Vagina (tissue), 2 donors: ENCODE measurements around the gene TOMM40. TPM values are rescaled to one million over a fixed set of nuclear protein-coding genes. Genes with fewer than 3 reads are reported as not detected.

ENCODE experiments used
- DNase-seq, 2 donors: peaks; one replicate each; pipeline ENCODE4 v3.0.0-alpha.2; 2017; ENCODE audit errors: extremely low spot score in 2 of 2
- H3K27ac ChIP-seq: fragments of 200-600 bp; sonication (generic); one replicate; pipeline ENCODE4 v1.5.1; 2019
- H3K27me3 ChIP-seq: fragments of 200-600 bp; sonication (generic); one replicate; pipeline ENCODE4 v1.5.1; 2019
- H3K36me3 ChIP-seq, 2 donors: fragments of 200-600 bp; sonication (generic); one replicate each; pipeline ENCODE4 v1.5.1; 2017 to 2019
- H3K4me1 ChIP-seq: fragments of 200-600 bp; sonication (generic); one replicate; pipeline ENCODE4 v1.5.1; 2019
- H3K4me3 ChIP-seq, 2 donors: fragments of 200-600 bp; sonication (generic); 1 replicate in 1 of 2; 2 replicates in 1 of 2; pipeline ENCODE4 v1.5.1; 2016 to 2019
- H3K9me3 ChIP-seq: fragments of 200-600 bp; sonication (generic); one replicate; pipeline ENCODE4 v1.5.1; 2019
- CTCF ChIP-seq, 3 experiments: fragments of 450-650 bp in 2 of 3; fragments of 200-600 bp in 1 of 3; sonication (generic) in 1 of 3; IDR thresholded peaks; one replicate each; pipeline ENCODE4 v1.5.1; 2017 to 2019; ENCODE audit warnings: antibody characterized with exemption in 3 of 3, mild to moderate bottlenecking in 2 of 3, moderate library complexity in 2 of 3
- POLR2A ChIP-seq, 2 donors: fragments of 450-650 bp; IDR thresholded peaks; one replicate each; pipeline ENCODE4 v1.6.1; 2017; ENCODE audit warnings: antibody characterized with exemption in 2 of 2, mild to moderate bottlenecking in 2 of 2, moderate library complexity in 2 of 2
- POLR2AphosphoS5 ChIP-seq, 2 donors: sonication (generic); formaldehyde crosslinking; IDR thresholded peaks; one replicate each; pipeline ENCODE4 v1.9.0; 2017; ENCODE audit warnings: antibody characterized with exemption in 2 of 2, mild to moderate bottlenecking in 2 of 2, low read depth in 1 of 2; ENCODE audit not compliant: insufficient read depth in 1 of 2
- intact Hi-C: fragments of 100-400 bp; cut with DNase I; formaldehyde crosslinking; loops from one replicate; pipeline ENCODE4 v1.15.1; 2023
- total RNA-seq: library from RNA; depleted of rRNA; stranded (reverse); fragments of >200 nt; gene quantifications from one replicate; pipeline ENCODE4 v1.2.3, GENCODE V29; 2016

The TOMM40 gene
- total RNA-seq, 1 donor from 2014 or later: 31.4 TPM

DNA sequence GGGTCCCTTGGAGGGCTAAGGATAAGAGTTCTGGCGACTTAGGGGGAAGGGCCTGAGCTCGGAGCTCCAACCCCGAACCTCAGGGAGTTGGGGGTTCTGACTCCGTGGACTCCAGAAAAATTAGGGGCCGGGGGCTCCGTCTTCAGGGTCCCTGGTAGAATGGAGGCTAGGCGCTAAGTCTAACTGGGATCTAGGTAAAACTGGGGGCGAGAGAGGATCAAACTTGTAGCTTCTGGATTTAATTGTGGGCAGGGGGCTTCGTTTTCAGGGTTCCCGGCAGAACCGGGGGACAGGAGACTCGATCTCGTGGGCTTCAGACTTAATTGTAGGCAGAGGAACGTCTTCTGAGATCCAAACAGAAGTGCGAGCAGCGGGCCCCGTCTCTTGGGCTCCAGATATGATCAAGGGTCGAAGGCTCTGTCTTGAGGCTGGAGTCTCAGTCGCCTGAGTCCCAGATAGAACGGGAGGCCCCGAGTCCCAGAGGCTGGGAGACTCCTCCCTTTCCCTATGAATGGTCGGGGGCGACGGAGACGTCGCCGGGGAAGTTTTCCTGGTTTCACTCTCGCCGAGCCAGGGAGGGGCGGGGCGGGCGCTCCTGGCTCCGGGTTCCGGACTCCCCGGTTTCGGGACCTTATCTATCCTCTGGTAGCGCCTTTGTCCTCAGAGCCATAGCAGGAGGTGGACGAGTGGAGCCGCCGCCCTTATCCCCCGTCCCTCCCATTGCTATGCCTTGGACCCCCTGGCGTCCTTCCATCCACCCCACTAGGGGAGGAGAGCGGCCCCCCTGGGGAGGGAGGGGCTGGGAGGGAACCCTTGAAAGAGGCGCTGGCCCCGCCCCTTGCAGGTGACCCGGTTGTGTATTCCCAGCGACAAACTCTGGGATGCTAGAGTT lies 43.7 kb upstream of the TOMM40 start:
- Histone ChIP-seq H3K4me3 (peak overlapping the region; percentile 90 to 97), H3K27me3 (no peaks in the 10 kb centered on the region), H3K27ac (peak overlapping the region; percentile 94), H3K36me3 (no peaks in the 10 kb centered on the region), H3K9me3 (no peaks in the 10 kb centered on the region), H3K4me1 (peaks cover 58% of the 10 kb centered on the region)
- no peak for DNase-seq
- intact Hi-C loops: loop anchor here (10.0 kb wide), 1 partner anchor 123 kb away; no protein-coding TSS in a partner anchor
- TF ChIP-seq CTCF (IDR thresholded peaks at IDR 0.05): no peak
- peak; percentile 32 to 77 for TF ChIP-seq POLR2AphosphoS5 (IDR thresholded peaks at IDR 0.05; ENCODE audit: insufficient read depth in 1 of 2, low read depth in 1 of 2)
- TF ChIP-seq POLR2A (IDR thresholded peaks at IDR 0.05): peak in 1 of 2 donors; percentile 55

DNA sequence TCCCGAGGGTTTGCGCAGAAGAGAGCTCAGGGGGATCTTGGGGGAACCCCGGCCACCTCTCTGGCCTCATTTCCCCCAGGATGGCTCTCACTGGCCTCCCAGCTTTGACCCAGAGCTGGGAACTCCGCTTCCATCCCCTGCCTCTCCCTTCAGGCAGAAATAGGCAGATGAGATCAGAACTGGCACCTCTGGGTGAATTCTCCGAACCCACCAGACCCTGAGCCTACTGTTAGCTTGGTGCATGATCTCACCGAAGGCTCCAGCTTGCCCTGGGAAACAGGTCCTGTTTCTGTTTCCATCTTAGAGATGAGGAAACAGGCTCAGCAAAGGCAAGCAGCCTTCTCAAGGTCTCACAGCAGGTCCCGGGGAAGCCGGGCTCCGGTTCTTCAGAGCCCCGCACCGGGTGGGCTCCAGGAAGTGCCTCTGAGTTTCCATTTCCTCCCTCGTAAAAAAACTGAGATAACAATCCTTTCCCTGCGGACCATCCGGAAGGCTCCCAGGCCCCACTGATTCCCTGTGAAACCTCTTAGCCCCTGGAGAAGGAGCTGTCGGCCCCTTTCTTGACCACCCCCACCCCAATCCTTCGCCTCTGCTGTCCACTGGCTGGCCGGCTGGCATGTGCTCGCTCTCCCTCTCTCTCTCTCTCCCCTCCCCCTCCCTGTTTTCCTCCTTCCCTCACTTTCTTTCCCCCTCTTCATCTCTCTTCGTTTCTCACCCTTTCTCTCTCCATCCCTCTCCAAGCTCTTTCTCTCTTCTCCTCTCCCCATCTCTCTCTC lies 42.8 kb upstream of the TOMM40 start:
- H3K4me3 ChIP-seq: peak overlapping the region; percentile 90 to 97
- no peak for TF ChIP-seq POLR2AphosphoS5 (IDR thresholded peaks at IDR 0.05; ENCODE audit: insufficient read depth in 1 of 2, low read depth in 1 of 2)
- no peak for TF ChIP-seq CTCF (IDR thresholded peaks at IDR 0.05)
- TF ChIP-seq POLR2A (IDR thresholded peaks at IDR 0.05): no peak
- intact Hi-C loops: loop anchor here (10.0 kb wide), 1 partner anchor 123 kb away; no protein-coding TSS in a partner anchor

GRCh38 chr19:44848812-44849447 lies 42.1 kb upstream of the TOMM40 start:
- no peak for DNase-seq
- Histone ChIP-seq H3K27me3 (no peaks in the 10 kb centered on the region), H3K9me3 (no peaks in the 10 kb centered on the region), H3K27ac (peak overlapping the region; percentile 94), H3K4me3 (peak overlapping the region; percentile 90 to 97), H3K4me1 (peaks cover 58% of the 10 kb centered on the region), H3K36me3 (no peaks in the 10 kb centered on the region)
- TF ChIP-seq CTCF (IDR thresholded peaks at IDR 0.05) (no peak), POLR2A (IDR thresholded peaks at IDR 0.05) (no peak), POLR2AphosphoS5 (IDR thresholded peaks at IDR 0.05; ENCODE audit: insufficient read depth in 1 of 2, low read depth in 1 of 2) (no peak)
- intact Hi-C loops: loop anchor here (10.0 kb wide), 1 partner anchor 124 kb away; no protein-coding TSS in a partner anchor

More for the DNA sequence above, 42.8 kb upstream of the TOMM40 start:
- no peaks in the 10 kb centered on the region for H3K36me3 ChIP-seq
- peaks cover 58% of the 10 kb centered on the region for H3K4me1 ChIP-seq
- no peaks in the 10 kb centered on the region for H3K9me3 ChIP-seq
- no peak for DNase-seq
- H3K27me3 ChIP-seq: no peaks in the 10 kb centered on the region
- peak overlapping the region; percentile 94 for H3K27ac ChIP-seq

DNA sequence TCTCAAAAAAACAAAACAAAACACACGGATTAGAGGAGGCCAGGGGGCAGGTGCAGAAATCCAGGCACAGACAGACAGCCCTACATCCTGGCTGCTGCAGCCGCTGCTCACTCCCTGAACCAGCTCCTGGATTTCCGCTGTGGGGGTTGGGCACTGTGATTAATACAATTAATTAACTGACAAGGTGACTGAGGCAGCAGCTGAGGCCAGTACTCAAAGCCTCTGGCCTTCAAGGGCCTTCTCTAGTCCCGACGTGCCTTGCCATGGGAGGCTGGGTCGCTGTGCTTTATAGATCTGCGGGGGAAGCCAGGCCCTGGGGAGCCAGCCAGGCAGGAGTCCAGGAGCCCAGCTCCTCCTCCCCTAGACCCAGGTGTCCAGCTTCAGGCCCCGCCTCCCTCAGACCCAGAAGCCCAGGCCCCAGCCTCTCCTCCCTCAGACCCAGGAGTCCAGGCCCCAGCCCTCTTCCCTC lies 40.4 kb upstream of the TOMM40 start:
- Histone ChIP-seq H3K4me1 (peaks cover 44% of the 10 kb centered on the region), H3K9me3 (no peaks in the 10 kb centered on the region), H3K27me3 (no peaks in the 10 kb centered on the region), H3K4me3 (no peak overlapping the region), H3K27ac (peak overlapping the region; percentile 94), H3K36me3 (no peaks in the 10 kb centered on the region)
- no peak for TF ChIP-seq POLR2A (IDR thresholded peaks at IDR 0.05)
- TF ChIP-seq CTCF (IDR thresholded peaks at IDR 0.05): no peak
- TF ChIP-seq POLR2AphosphoS5 (IDR thresholded peaks at IDR 0.05; ENCODE audit: insufficient read depth in 1 of 2, low read depth in 1 of 2): no peak
- no peak for DNase-seq
- intact Hi-C loops: no loop called here
